Daoy (cell line): ENCODE measurements around the gene HIF3A. TPM values are rescaled to one million over a fixed set of nuclear protein-coding genes. Genes with fewer than 3 reads are reported as not detected.
A peak's percentile ranks its signal among the peaks of the same experiment; 100 is the strongest.

Experiments used
- DNase-seq: peaks from one replicate; pipeline ENCODE4 v3.0.0-alpha.2; 2015; ENCODE audit warnings: low read depth
- total RNA-seq: library from RNA; depleted of rRNA; stranded (reverse); fragments of >200 nt; shearing (Covaris generic); gene quantifications from 2 replicates; pipeline ENCODE4 v1.2.3, GENCODE V29; 2014

The HIF3A gene
- total RNA-seq, 1 experiment from 2014 or later: not detected

- no peak for DNase-seq
Observed at GRCh38 chr19:46328079-46328478, 31.2 kb downstream of the HIF3A start.

GRCh38 chr19:46330319-46330918, 33.6 kb downstream of the HIF3A start:
- DNase-seq: no peak

GRCh38 chr19:46337487-46337886, 40.6 kb downstream of the HIF3A start:
- DNase-seq: no peak

GRCh38 chr19:46339446-46339845, 42.6 kb downstream of the HIF3A start:
- DNase-seq: no peak

GRCh38 chr19:46340051-46340659, 43.3 kb downstream of the HIF3A start:
- no peak for DNase-seq

GRCh38 chr19:46341937-46342336, 45.1 kb downstream of the HIF3A start:
- no peak for DNase-seq

GRCh38 chr19:46344363-46344762, 47.5 kb downstream of the HIF3A start:
- DNase-seq: no peak

GRCh38 chr19:46345157-46345556, 48.3 kb downstream of the HIF3A start:
- no peak for DNase-seq

- DNase-seq: peak; percentile 98
Observed at GRCh38 chr19:46346821-46347571, 50.2 kb downstream of the HIF3A start, which contains the start of gene PPP5C. Gene PPP5C, plus strand, starts transcription at chr19:46347087. Its CDS starts 10 bp downstream, at chr19:46347097.

- DNase-seq: no peak
Observed at GRCh38 chr19:46347572-46347883, 50.7 kb downstream of the HIF3A start.

GRCh38 chr19:46347985-46348384, 51.1 kb downstream of the HIF3A start:
- DNase-seq: no peak

- DNase-seq: no peak
Observed at GRCh38 chr19:46349311-46349993, 52.6 kb downstream of the HIF3A start.

- DNase-seq: no peak
Observed at GRCh38 chr19:46350029-46350757, 53.4 kb downstream of the HIF3A start.

- DNase-seq: no peak
Observed at GRCh38 chr19:46350758-46351159, 53.9 kb downstream of the HIF3A start.

- DNase-seq: peak; percentile 66
Observed at GRCh38 chr19:46351241-46352041, 54.6 kb downstream of the HIF3A start.

- DNase-seq: no peak
Observed at GRCh38 chr19:46353730-46354528, 57.1 kb downstream of the HIF3A start.

- DNase-seq: no peak
Observed at GRCh38 chr19:46355234-46356148, 58.6 kb downstream of the HIF3A start.

- no peak for DNase-seq
Observed at GRCh38 chr19:46356149-46357055, 59.6 kb downstream of the HIF3A start.
